Measurements from ENCODE around the gene OSBPL10. TPM values are rescaled to one million over a fixed set of nuclear protein-coding genes. Genes with fewer than 3 reads are reported as not detected.

OSBPL10 gene
- polyA plus RNA-seq, 1 donor from 2014 or later: 2.0 TPM

- H3F3A ChIP-seq (ENCODE audit: insufficient read depth, low read length, poor library complexity, severe bottlenecking): no peaks in the 10 kb centered on the region
Measured at GRCh38 chr3:31752305-31753049, 228.6 kb downstream of the OSBPL10 start.

DNA sequence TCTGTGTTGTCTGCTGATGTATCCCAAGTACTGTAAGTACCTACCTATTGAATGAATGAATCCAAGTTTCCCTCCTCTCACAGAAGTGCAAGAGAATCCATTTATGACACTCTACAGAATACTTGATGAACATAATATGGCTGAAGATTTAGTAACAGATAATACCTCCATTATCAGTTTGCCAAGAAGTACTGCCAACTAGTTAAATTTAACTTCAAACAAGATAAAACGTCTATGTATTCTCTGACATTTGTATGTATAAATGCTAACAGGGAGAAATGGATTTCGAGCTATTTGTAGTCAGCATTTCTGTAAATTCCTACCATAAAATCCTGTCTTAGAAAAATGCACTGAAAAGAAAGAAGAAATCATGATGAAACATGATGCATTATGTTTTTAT lies 230.7 kb downstream of the OSBPL10 start:
- no peaks in the 10 kb centered on the region for H3K79me2 ChIP-seq (replicated peaks; ENCODE audit: insufficient read depth, low read length)
- no peaks in the 10 kb centered on the region for H4K20me1 ChIP-seq (ENCODE audit: insufficient read depth)
- H3K36me3 ChIP-seq (ENCODE audit: insufficient read depth, low read length): no peaks in the 10 kb centered on the region
- H3K4me2 ChIP-seq (ENCODE audit: low read length): no peak overlapping the region
- no peaks in the 10 kb centered on the region for H3K9me3 ChIP-seq (ENCODE audit: low read length)
- H3K27me3 ChIP-seq (ENCODE audit: insufficient read depth, low read depth, low read length): no peaks in the 10 kb centered on the region
- H3K9ac ChIP-seq (ENCODE audit: low read length): no peak overlapping the region
- no peak overlapping the region for H3K27ac ChIP-seq (ENCODE audit: low read length)
- H3F3A ChIP-seq (ENCODE audit: insufficient read depth, low read length, poor library complexity, severe bottlenecking): no peaks in the 10 kb centered on the region
- no peak overlapping the region for H3K4me3 ChIP-seq (ENCODE audit: low read length)
- no peaks in the 10 kb centered on the region for H3K9me2 ChIP-seq (ENCODE audit: insufficient read depth, low read length)
- no peak overlapping the region for H2AFZ ChIP-seq (ENCODE audit: low read depth, low read length)
- TF ChIP-seq MXI1 (conservative IDR thresholded peaks at IDR 0.05; ENCODE audit: poor library complexity, severe bottlenecking) (no peak), REST (IDR thresholded peaks at IDR 0.05; ENCODE audit: borderline replicate concordance) (no peak), EP300 (conservative IDR thresholded peaks at IDR 0.05; ENCODE audit: poor library complexity, severe bottlenecking) (no peak), POLR2AphosphoS5 (IDR thresholded peaks at IDR 0.05) (no peak), SMC3 (conservative IDR thresholded peaks at IDR 0.05; ENCODE audit: poor library complexity) (no peak)

More at GRCh38 chr3:31752305-31753049, 228.6 kb downstream of the OSBPL10 start:
- Histone ChIP-seq H3K9me3 (ENCODE audit: low read length) (no peaks in the 10 kb centered on the region), H3K9me2 (ENCODE audit: insufficient read depth, low read length) (no peaks in the 10 kb centered on the region), H3K27me3 (ENCODE audit: insufficient read depth, low read depth, low read length) (no peaks in the 10 kb centered on the region), H3K27ac (ENCODE audit: low read length) (no peak overlapping the region), H3K4me3 (ENCODE audit: low read length) (no peak overlapping the region), H3K79me2 (replicated peaks; ENCODE audit: insufficient read depth, low read length) (no peaks in the 10 kb centered on the region), H4K20me1 (ENCODE audit: insufficient read depth) (no peaks in the 10 kb centered on the region), H2AFZ (ENCODE audit: low read depth, low read length) (no peak overlapping the region), H3K9ac (ENCODE audit: low read length) (no peak overlapping the region), H3K4me2 (ENCODE audit: low read length) (no peak overlapping the region), H3K36me3 (ENCODE audit: insufficient read depth, low read length) (no peaks in the 10 kb centered on the region)
- TF ChIP-seq RAD21 (conservative IDR thresholded peaks at IDR 0.05): no peak
- TF ChIP-seq SMC3 (conservative IDR thresholded peaks at IDR 0.05; ENCODE audit: poor library complexity): no peak
- no peak for TF ChIP-seq CTCF (IDR thresholded peaks at IDR 0.05; ENCODE audit: poor library complexity, severe bottlenecking)
- TF ChIP-seq REST (IDR thresholded peaks at IDR 0.05; ENCODE audit: borderline replicate concordance): no peak
- TF ChIP-seq POLR2AphosphoS5 (IDR thresholded peaks at IDR 0.05): no peak
- TF ChIP-seq EZH2 (IDR thresholded peaks at IDR 0.05; ENCODE audit: borderline replicate concordance, insufficient read depth, low read length, poor library complexity, severe bottlenecking): no peak
- no peak for TF ChIP-seq TAF1 (IDR thresholded peaks at IDR 0.05; ENCODE audit: low read depth)
- no peak for TF ChIP-seq MXI1 (conservative IDR thresholded peaks at IDR 0.05; ENCODE audit: poor library complexity, severe bottlenecking)
- TF ChIP-seq EP300 (conservative IDR thresholded peaks at IDR 0.05; ENCODE audit: poor library complexity, severe bottlenecking): no peak

All from neural cell (in vitro differentiated cells).